ENCODE measurements around the gene MICALL2.

MICALL2 gene

DNA sequence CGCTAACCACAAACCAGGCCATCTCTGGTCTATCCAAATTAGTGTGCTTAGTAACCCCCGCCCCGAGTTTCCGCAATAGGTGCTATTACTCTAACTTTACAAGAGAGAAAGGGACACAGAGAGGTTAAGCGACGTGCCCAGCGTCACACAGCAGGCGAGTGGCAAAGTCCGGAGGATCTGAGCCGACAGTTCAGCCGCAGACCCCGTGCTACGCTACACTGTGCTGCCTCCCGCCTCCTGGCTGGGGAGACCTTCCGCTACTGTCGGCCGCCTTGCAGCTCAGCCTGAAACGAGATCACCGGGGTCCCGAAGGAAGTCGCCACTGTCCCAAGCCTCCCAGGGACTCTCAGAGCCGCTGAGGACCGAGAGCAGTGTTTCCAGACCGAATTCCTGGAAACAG, 44.1 kb upstream of the MICALL2 start:
- POLR2A ChIA-PET: no interaction called here
- Histone ChIP-seq H3K27ac (ENCODE audit: extremely low read depth, low read depth, low read length) (peak overlapping the region; percentile 78; the same call in 1 of the 2 replicates), H3K36me3 (ENCODE audit: control insufficient read depth in 2 of 2, insufficient read depth in 1 of 2, low read length in 2 of 2) (peaks cover 6 to 34% of the 10 kb centered on the region in 2 experiments; a peak in 2 of 3 replicates), H3K9me3 (ENCODE audit: control insufficient read depth, insufficient read depth, low read depth, low read length) (no peaks in the 10 kb centered on the region), H3K4me3 (ENCODE audit: low read depth, low read length) (peak overlapping the region; percentile 89), H3K4me1 (ENCODE audit: control insufficient read depth, insufficient read depth, low read length) (no peaks in the 10 kb centered on the region)
- CTCF ChIA-PET: interaction anchor here (0.6 to 1.1 kb wide), 4 partner anchors 16 to 342 kb away, joined by 3 read pairs; no protein-coding TSS in a partner anchor
- TF ChIP-seq ZNF174 (tag by site-specific recombination; IDR thresholded peaks at IDR 0.05) (no peak), ZNF121 (tag by site-specific recombination; IDR thresholded peaks at IDR 0.05) (no peak), ZNF391 (tag by site-specific recombination; IDR thresholded peaks at IDR 0.05; ENCODE audit: borderline replicate concordance, low read depth) (no peak), ZNF426 (tag by site-specific recombination; IDR thresholded peaks at IDR 0.05) (no peak), HOXC10 (CRISPR knock-in tag; IDR thresholded peaks at IDR 0.05) (no peak), ZNF16 (tag by site-specific recombination; IDR thresholded peaks at IDR 0.05; ENCODE audit: low read depth) (no peak), BCL11A (tag by site-specific recombination; IDR thresholded peaks at IDR 0.05; ENCODE audit: low read depth) (no peak), SCRT1 (tag by site-specific recombination; IDR thresholded peaks at IDR 0.05; ENCODE audit: borderline replicate concordance) (no peak), ZFP69B (tag by site-specific recombination; IDR thresholded peaks at IDR 0.05) (no peak)
- TF ChIP-seq, protein P1, sequence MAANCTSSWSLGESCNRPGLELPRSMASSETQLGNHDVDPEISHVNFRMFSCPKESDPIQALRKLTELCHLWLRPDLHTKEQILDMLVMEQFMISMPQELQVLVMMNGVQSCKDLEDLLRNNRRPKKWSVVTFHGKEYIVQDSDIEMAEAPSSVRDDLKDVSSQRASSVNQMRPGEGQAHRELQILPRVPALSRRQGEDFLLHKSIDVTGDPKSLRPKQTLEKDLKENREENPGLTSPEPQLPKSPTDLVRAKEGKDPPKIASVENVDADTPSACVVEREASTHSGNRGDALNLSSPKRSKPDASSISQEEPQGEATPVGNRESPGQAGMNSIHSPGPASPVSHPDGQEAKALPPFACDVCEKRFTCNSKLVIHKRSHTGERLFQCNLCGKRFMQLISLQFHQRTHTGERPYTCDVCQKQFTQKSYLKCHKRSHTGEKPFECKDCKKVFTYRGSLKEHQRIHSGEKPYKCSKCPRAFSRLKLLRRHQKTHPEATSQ (tag by site-specific recombination; IDR thresholded peaks at IDR 0.05): no peak

DNA sequence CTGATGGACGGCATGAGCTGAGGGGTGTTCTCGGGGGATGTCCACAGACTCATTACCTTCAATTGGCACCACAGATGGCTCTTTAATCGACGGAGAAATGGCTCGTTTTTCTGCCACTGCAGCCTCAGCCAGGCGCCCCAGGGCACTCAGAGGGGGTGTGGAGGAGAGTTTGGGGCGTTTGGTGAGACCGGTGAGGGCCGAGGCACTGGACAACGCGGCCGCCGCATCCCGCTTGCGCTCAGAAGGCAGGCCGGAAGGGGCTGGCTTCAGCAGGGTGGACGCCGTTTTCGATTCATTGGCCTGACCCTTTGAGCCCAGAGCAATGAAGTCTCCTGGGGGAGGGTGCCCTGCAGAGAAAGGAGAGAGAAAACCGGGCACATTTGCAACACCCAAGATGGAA, 43.6 kb upstream of the MICALL2 start:
- TF ChIP-seq ZNF138 (tag by site-specific recombination; IDR thresholded peaks at IDR 0.05; ENCODE audit: borderline replicate concordance) (no peak), MYNN (tag by site-specific recombination; IDR thresholded peaks at IDR 0.05; ENCODE audit: borderline replicate concordance) (no peak), ZNF366 (tag by site-specific recombination; conservative IDR thresholded peaks at IDR 0.05) (no peak), HOXD13 (CRISPR knock-in tag; IDR thresholded peaks at IDR 0.05; ENCODE audit: borderline replicate concordance) (no peak), ZNF837 (tag by site-specific recombination; IDR thresholded peaks at IDR 0.05) (no peak), ZXDB (tag by site-specific recombination; IDR thresholded peaks at IDR 0.05) (no peak), ZBTB1 (tag by site-specific recombination; IDR thresholded peaks at IDR 0.05) (no peak), KLF1 (tag by site-specific recombination; IDR thresholded peaks at IDR 0.05) (no peak)
- TF ChIP-seq, protein P2, sequence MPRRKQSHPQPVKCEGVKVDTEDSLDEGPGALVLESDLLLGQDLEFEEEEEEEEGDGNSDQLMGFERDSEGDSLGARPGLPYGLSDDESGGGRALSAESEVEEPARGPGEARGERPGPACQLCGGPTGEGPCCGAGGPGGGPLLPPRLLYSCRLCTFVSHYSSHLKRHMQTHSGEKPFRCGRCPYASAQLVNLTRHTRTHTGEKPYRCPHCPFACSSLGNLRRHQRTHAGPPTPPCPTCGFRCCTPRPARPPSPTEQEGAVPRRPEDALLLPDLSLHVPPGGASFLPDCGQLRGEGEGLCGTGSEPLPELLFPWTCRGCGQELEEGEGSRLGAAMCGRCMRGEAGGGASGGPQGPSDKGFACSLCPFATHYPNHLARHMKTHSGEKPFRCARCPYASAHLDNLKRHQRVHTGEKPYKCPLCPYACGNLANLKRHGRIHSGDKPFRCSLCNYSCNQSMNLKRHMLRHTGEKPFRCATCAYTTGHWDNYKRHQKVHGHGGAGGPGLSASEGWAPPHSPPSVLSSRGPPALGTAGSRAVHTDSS (tag by site-specific recombination; IDR thresholded peaks at IDR 0.05): no peak
- TF ChIP-seq, protein P3, sequence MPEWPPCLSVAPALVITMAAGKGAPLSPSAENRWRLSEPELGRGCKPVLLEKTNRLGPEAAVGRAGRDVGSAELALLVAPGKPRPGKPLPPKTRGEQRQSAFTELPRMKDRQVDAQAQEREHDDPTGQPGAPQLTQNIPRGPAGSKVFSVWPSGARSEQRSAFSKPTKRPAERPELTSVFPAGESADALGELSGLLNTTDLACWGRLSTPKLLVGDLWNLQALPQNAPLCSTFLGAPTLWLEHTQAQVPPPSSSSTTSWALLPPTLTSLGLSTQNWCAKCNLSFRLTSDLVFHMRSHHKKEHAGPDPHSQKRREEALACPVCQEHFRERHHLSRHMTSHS (tag by site-specific recombination; IDR thresholded peaks at IDR 0.05): no peak
- TF ChIP-seq, protein P4, sequence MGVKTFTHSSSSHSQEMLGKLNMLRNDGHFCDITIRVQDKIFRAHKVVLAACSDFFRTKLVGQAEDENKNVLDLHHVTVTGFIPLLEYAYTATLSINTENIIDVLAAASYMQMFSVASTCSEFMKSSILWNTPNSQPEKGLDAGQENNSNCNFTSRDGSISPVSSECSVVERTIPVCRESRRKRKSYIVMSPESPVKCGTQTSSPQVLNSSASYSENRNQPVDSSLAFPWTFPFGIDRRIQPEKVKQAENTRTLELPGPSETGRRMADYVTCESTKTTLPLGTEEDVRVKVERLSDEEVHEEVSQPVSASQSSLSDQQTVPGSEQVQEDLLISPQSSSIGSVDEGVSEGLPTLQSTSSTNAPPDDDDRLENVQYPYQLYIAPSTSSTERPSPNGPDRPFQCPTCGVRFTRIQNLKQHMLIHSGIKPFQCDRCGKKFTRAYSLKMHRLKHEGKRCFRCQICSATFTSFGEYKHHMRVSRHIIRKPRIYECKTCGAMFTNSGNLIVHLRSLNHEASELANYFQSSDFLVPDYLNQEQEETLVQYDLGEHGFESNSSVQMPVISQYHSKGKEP (tag by site-specific recombination; IDR thresholded peaks at IDR 0.05): no peak
- TF ChIP-seq, protein P5, sequence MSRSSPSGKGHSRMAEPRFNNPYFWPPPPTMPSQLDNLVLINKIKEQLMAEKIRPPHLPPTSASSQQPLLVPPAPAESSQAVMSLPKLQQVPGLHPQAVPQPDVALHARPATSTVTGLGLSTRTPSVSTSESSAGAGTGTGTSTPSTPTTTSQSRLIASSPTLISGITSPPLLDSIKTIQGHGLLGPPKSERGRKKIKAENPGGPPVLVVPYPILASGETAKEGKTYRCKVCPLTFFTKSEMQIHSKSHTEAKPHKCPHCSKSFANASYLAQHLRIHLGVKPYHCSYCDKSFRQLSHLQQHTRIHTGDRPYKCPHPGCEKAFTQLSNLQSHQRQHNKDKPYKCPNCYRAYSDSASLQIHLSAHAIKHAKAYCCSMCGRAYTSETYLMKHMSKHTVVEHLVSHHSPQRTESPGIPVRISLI (tag by site-specific recombination; IDR thresholded peaks at IDR 0.05): no peak
- peak overlapping the region; percentile 89 for H3K4me3 ChIP-seq (ENCODE audit: low read depth, low read length)
- ChIA-PET POLR2A (no interaction called here), CTCF (interaction anchor here (0.6 to 1.1 kb wide), 2 partner anchors 17 to 71 kb away, joined by 3 read pairs; no protein-coding TSS in a partner anchor)
- H3K4me1 ChIP-seq (ENCODE audit: control insufficient read depth, insufficient read depth, low read length): no peaks in the 10 kb centered on the region
- peaks cover 6 to 39% of the 10 kb centered on the region in 2 experiments; a peak in 2 of 3 replicates for H3K36me3 ChIP-seq (ENCODE audit: control insufficient read depth in 2 of 2, insufficient read depth in 1 of 2, low read length in 2 of 2)
- H3K9me3 ChIP-seq (ENCODE audit: control insufficient read depth, insufficient read depth, low read depth, low read length): no peaks in the 10 kb centered on the region
- H3K27ac ChIP-seq (ENCODE audit: extremely low read depth, low read depth, low read length): no peak overlapping the region

Measured in HEK293 (cell line).